HFF-Myc (cell line): ENCODE results near the gene GPLD1.

ENCODE experiments used
- DNase-seq: peaks from one replicate; pipeline ENCODE4 v3.0.0-alpha.2; 2011; ENCODE audit warnings: low read depth; ENCODE audit errors: extremely low read depth
- H3K4me3 ChIP-seq: replicated peaks from 2 replicates; pipeline ENCODE4 v1.5.1; 2011; ENCODE audit warnings: low read depth, mild to moderate bottlenecking, control low read depth, low read length
- CTCF ChIP-seq: IDR thresholded peaks from 2 replicates; pipeline ENCODE4 v1.5.1; 2012; ENCODE audit warnings: mild to moderate bottlenecking, low read depth, low read length, control low read depth; ENCODE audit errors: missing control alignments

GPLD1 gene

DNA sequence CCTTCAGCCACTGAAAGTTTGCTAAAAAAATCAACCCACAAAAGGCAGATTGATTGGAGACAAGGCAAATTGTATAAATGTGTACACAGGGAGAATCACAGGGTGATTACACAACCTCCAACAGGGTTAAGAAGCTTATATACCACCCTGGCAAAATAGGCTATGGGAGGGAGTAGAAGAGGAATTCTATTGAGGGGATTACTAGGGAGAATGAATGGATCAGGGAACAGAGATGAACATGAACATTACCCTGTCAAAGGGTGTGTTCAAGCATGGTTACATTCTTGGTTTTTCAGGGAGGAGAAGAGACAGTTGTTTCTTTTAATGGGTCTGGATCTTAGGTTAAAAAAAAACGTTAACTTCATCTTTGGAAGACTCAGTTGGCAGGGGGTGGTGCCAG, 91.7 kb downstream of the GPLD1 start:
- DNase-seq: no peak
- H3K4me3 ChIP-seq: no peak overlapping the region
- TF ChIP-seq CTCF: no peak

- H3K4me3 ChIP-seq: no peak overlapping the region
- TF ChIP-seq CTCF: no peak
Measured at GRCh38 chr6:24396824-24397223, 92.6 kb downstream of the GPLD1 start.

GRCh38 chr6:24394780-24395437, 94.5 kb downstream of the GPLD1 start:
- no peak for DNase-seq
- H3K4me3 ChIP-seq: no peak overlapping the region
- TF ChIP-seq CTCF: no peak

More at GRCh38 chr6:24396824-24397223, 92.6 kb downstream of the GPLD1 start:
- DNase-seq: no peak

GRCh38 chr6:24394061-24394779, 95.2 kb downstream of the GPLD1 start:
- no peak for TF ChIP-seq CTCF
- H3K4me3 ChIP-seq: no peak overlapping the region
- no peak for DNase-seq

DNA sequence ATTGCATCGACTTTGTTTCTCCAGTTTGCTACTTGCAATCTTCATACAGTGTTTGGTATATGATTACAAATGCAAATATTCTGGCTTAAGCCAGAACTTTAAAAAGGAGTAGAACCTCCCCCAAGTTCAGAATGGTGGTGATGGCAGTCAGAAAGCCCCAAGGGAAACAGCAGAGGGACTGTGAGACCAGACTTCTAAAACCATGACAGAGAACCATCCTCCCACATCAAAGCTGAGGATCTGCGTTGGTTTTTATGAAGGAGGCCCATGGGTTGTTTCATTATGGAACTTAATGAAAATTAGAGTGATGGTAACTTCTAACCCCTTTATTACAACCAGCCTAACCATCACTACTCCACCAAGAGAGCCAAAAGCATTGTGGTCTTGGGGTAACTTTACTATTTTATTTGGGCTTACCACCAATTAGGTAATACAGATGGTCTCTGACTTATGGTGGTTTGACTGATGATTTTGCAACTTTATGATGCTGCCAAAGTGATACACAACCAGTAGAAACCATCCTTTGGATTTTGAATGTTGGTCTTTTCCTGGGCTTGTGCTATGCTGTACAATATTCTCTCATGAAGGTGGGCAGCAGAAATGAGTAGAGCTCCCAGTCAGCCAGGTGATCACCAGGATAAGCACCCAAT, 97.5 kb downstream of the GPLD1 start:
- no peak overlapping the region for H3K4me3 ChIP-seq
- no peak for TF ChIP-seq CTCF
- DNase-seq: no peak

- no peak for DNase-seq
- TF ChIP-seq CTCF: no peak
- H3K4me3 ChIP-seq: no peak overlapping the region
Measured at GRCh38 chr6:24391208-24391607, 98.2 kb downstream of the GPLD1 start.
